ENCODE results near the gene OBSL1. TPM values are rescaled to one million over a fixed set of nuclear protein-coding genes. Genes with fewer than 3 reads are reported as not detected.

OBSL1 gene
- total and polyA plus RNA-seq, 2 donors (not counting 3 experiments of a cell fraction or from before 2014, with no cell fraction given), result 16.7 to 20.7 TPM

- BruUV-seq (replicated peaks), result no TSS peak
- Histone ChIP-seq H3K9me3 (replicated peaks; ENCODE audit: control insufficient read depth, insufficient read depth, low read length) (no peaks in the 10 kb centered on the region), H3K27me3 (ENCODE audit: control insufficient read depth in 2 of 2, insufficient read depth in 2 of 2, low read length in 2 of 2) (peaks cover 23 to 24% of the 10 kb centered on the region in 2 experiments), H3K9ac (replicated peaks; ENCODE audit: extremely low read depth, insufficient read depth, low read length) (no peak overlapping the region), H3K4me2 (ENCODE audit: insufficient read depth, low read length) (no peak overlapping the region), H3K79me2 (ENCODE audit: control insufficient read depth, insufficient read depth, low read length) (no peaks in the 10 kb centered on the region), H3K36me3 (ENCODE audit: control insufficient read depth in 2 of 2, extremely low read depth in 1 of 2, insufficient read depth in 2 of 2, low read length in 2 of 2) (peaks cover 0 to 26% of the 10 kb centered on the region in 2 experiments), H3K4me1 (ENCODE audit: control insufficient read depth, extremely low read depth, insufficient read depth, low read length) (no peaks in the 10 kb centered on the region), H2AFZ (ENCODE audit: low read depth, low read length) (no peak overlapping the region), H4K20me1 (replicated peaks; ENCODE audit: control insufficient read depth, extremely low read depth, insufficient read depth, low read length) (no peaks in the 10 kb centered on the region), H3K27ac (ENCODE audit: insufficient read depth, low read depth, low read length) (no peak overlapping the region), H3K4me3 (replicated peaks in 1 of 3; ENCODE audit: insufficient read depth in 1 of 3, low read depth in 1 of 3, low read length in 3 of 3) (no peak overlapping the region), H3K9me1 (replicated peaks; ENCODE audit: control insufficient read depth, extremely low read depth, insufficient read depth, low read length) (no peaks in the 10 kb centered on the region)
- POLR2A ChIA-PET, result interaction anchor here (1.8 kb wide), 1 partner anchor 9 kb away, joined by 9 read pairs; the partner anchor contains the start of gene GMPPA
- intact Hi-C loops (cut with micrococcal nuclease) (loop anchor here (2.0 kb wide), 1 partner anchor 13 kb away; no protein-coding TSS in a partner anchor), dilution Hi-C loops (cut with MboI; ENCODE audit: extremely low pct_ligation_motif_present, low sequenced_read_pairs) (no loop called here)
- TF ChIP-seq GATA2 (IDR thresholded peaks at IDR 0.05; ENCODE audit: insufficient read depth, insufficient read length, low read depth, low read length), result no peak
- TF ChIP-seq MYC (IDR thresholded peaks at IDR 0.05; ENCODE audit: low read depth, low read length), result no peak
- TF ChIP-seq POLR2AphosphoS5 (IDR thresholded peaks at IDR 0.05; ENCODE audit: insufficient read depth, low read depth, low read length), result no peak
- TF ChIP-seq POLR2A (IDR thresholded peaks at IDR 0.05; ENCODE audit: low read depth, low read length), result no peak
- no peak for TF ChIP-seq EZH2 (IDR thresholded peaks at IDR 0.05; ENCODE audit: borderline replicate concordance, low read depth, low read length, severe bottlenecking)
- TF ChIP-seq JUN (IDR thresholded peaks at IDR 0.05; ENCODE audit: borderline replicate concordance, insufficient read depth, insufficient read length, low read depth), result no peak
- no peak for TF ChIP-seq CTCF (IDR thresholded peaks at IDR 0.05; ENCODE audit: extremely low read depth in 1 of 2, insufficient read depth in 1 of 2, low read depth in 1 of 2, low read length in 2 of 2)
- no peak for TF ChIP-seq FOS (IDR thresholded peaks at IDR 0.05; ENCODE audit: borderline replicate concordance, insufficient read depth, low read length)
- no peak for TF ChIP-seq MAX (IDR thresholded peaks at IDR 0.05; ENCODE audit: insufficient read depth, insufficient read length)
- DNase-seq (ENCODE audit: low read depth, low spot score) (no peak), FAIRE-seq (no peak)
- CTCF ChIA-PET, result interaction anchor here (0.9 to 5.0 kb wide), 6 partner anchors 10 to 105 kb away, joined by 3 to 151 read pairs (median 35); partner anchors contain the start of genes CHPF, GMPPA and TMEM198
Measured at GRCh38 chr2:219507581-219508443, 63.5 kb downstream of the OBSL1 start.

Measured in endothelial cell of umbilical vein (primary cell).